ENCODE data around the gene COL23A1.

The COL23A1 gene

GRCh38 chr5:178583279-178583678, 6.9 kb downstream of the COL23A1 start:
- Histone ChIP-seq H3K9ac (ENCODE audit: insufficient read length) (no peak overlapping the region), H3K36me3 (ENCODE audit: insufficient read depth, low read length) (no peaks in the 10 kb centered on the region), H3K27ac (no peak overlapping the region), H3K9me3 (ENCODE audit: low read depth, low read length) (no peaks in the 10 kb centered on the region), H3K4me3 (no peak overlapping the region)
- no peak for DNase-seq (ENCODE audit: low read depth, low spot score)
- no peak for TF ChIP-seq FOXP2 (optimal IDR thresholded peaks at IDR 0.05; ENCODE audit: control extremely low read depth, extremely low read length, insufficient read depth)
- no peak for TF ChIP-seq POLR2AphosphoS5 (IDR thresholded peaks at IDR 0.05; ENCODE audit: borderline replicate concordance, low read depth, low read length)
- no peak for TF ChIP-seq EZH2 (IDR thresholded peaks at IDR 0.05)

- Histone ChIP-seq H3K4me3 (no peak overlapping the region), H3K9ac (ENCODE audit: insufficient read length) (no peak overlapping the region), H3K9me3 (ENCODE audit: low read depth, low read length) (no peaks in the 10 kb centered on the region), H3K36me3 (ENCODE audit: insufficient read depth, low read length) (no peaks in the 10 kb centered on the region), H3K27ac (no peak overlapping the region)
- TF ChIP-seq POLR2AphosphoS5 (IDR thresholded peaks at IDR 0.05; ENCODE audit: borderline replicate concordance, low read depth, low read length) = no peak
- no peak for TF ChIP-seq FOXP2 (optimal IDR thresholded peaks at IDR 0.05; ENCODE audit: control extremely low read depth, extremely low read length, insufficient read depth)
- TF ChIP-seq EZH2 (IDR thresholded peaks at IDR 0.05) = no peak
- DNase-seq (ENCODE audit: low read depth, low spot score) = no peak
Observed at GRCh38 chr5:178582291-178582690, 7.9 kb downstream of the COL23A1 start.

DNA sequence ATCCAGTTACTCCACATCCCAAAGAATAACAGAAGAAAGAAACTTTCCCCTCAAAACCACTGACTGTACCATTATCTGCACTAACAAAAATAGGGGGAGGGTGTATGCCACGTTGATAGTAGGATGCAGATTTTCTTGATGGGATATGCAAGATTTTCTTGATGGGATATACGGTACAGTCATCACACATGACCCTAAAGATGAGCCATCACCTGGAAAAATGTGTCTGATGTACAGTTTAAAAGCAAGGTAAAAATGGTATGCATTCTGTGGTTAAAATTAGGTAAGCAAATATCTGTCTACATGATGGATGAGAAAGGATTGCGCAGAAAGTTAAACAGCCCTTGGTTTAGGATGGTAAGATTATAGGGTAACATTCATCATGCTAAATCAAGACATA, 8.6 kb downstream of the COL23A1 start:
- H3K36me3 ChIP-seq (ENCODE audit: insufficient read depth, low read length) = no peaks in the 10 kb centered on the region
- no peak for DNase-seq (ENCODE audit: low read depth, low spot score)
- H3K27ac ChIP-seq = no peak overlapping the region
- no peak overlapping the region for H3K4me3 ChIP-seq
- TF ChIP-seq EZH2 (IDR thresholded peaks at IDR 0.05) (no peak), FOXP2 (optimal IDR thresholded peaks at IDR 0.05; ENCODE audit: control extremely low read depth, extremely low read length, insufficient read depth) (no peak), POLR2AphosphoS5 (IDR thresholded peaks at IDR 0.05; ENCODE audit: borderline replicate concordance, low read depth, low read length) (no peak)
- no peak overlapping the region for H3K9ac ChIP-seq (ENCODE audit: insufficient read length)
- no peaks in the 10 kb centered on the region for H3K9me3 ChIP-seq (ENCODE audit: low read depth, low read length)

DNA sequence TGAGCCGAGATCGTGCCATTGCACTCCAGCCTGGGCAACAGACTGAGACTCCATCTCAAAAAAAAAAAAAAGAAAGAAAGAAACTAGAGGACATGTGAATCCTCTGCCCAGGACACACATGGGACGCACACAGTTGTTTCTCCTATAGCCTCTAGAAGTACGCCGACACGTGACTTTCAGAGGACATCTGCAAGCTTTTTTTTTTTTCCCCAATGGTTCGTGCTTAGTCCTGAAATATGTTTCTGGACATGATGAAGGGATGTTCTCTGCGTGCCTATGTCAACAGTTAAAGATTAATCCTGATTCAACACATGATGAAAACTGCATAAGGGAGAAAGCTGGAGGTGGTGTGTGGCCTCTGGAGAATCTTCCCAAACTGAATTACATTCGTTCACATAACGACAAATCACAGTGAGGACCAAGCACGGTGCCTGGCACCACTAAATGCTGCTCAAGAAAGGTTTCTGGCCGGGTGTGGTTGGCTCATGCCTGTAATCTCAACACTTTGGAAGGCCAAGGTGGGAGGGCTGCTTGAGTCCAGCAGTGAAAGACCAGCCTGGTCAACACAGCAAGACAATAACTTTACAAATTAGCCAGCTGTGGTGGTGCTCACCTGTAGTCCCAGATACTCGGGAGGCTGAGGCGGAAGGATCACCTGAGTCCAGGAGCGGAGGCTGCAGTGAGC, 9.8 kb downstream of the COL23A1 start:
- Histone ChIP-seq H3K36me3 (ENCODE audit: insufficient read depth, low read length) (no peaks in the 10 kb centered on the region), H3K27ac (no peak overlapping the region), H3K4me3 (no peak overlapping the region), H3K9ac (ENCODE audit: insufficient read length) (no peak overlapping the region), H3K9me3 (ENCODE audit: low read depth, low read length) (no peaks in the 10 kb centered on the region)
- TF ChIP-seq POLR2AphosphoS5 (IDR thresholded peaks at IDR 0.05; ENCODE audit: borderline replicate concordance, low read depth, low read length) = no peak
- no peak for TF ChIP-seq EZH2 (IDR thresholded peaks at IDR 0.05)
- TF ChIP-seq FOXP2 (optimal IDR thresholded peaks at IDR 0.05; ENCODE audit: control extremely low read depth, extremely low read length, insufficient read depth) = no peak
- no peak for DNase-seq (ENCODE audit: low read depth, low spot score)

GRCh38 chr5:178577944-178578343, 12.2 kb downstream of the COL23A1 start:
- Histone ChIP-seq H3K27ac (no peak overlapping the region), H3K4me3 (no peak overlapping the region), H3K9ac (ENCODE audit: insufficient read length) (no peak overlapping the region), H3K9me3 (ENCODE audit: low read depth, low read length) (no peaks in the 10 kb centered on the region), H3K36me3 (ENCODE audit: insufficient read depth, low read length) (no peaks in the 10 kb centered on the region)
- TF ChIP-seq EZH2 (IDR thresholded peaks at IDR 0.05) (no peak), POLR2AphosphoS5 (IDR thresholded peaks at IDR 0.05; ENCODE audit: borderline replicate concordance, low read depth, low read length) (no peak), FOXP2 (optimal IDR thresholded peaks at IDR 0.05; ENCODE audit: control extremely low read depth, extremely low read length, insufficient read depth) (no peak)
- DNase-seq (ENCODE audit: low read depth, low spot score) = no peak

DNA sequence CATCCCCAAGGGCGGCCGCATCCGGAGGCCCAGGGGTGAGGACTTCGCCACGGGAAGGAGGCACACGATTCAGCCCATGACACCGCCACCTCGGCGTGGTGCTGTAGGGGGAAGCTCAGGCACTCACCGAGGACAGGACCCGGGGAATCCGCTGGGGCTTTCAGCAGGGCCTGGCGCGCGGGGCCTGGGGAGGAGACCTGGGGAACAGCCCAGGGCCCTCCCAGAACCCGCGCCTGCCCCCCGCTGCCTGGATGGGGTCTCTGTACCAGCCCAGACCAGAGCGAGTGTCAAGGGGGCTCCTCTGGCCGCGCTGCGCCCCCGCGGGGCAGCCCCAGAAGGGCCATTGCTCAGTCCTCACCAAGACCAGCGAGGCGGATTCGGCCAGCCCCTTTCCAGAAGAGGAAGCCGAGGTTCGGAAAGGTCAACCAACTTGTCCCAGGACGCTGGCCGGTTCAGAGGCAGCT, 12.8 kb downstream of the COL23A1 start:
- Histone ChIP-seq H3K9ac (ENCODE audit: insufficient read length) (no peak overlapping the region), H3K4me3 (no peak overlapping the region)
- DNase-seq (ENCODE audit: low read depth, low spot score) = no peak

DNA sequence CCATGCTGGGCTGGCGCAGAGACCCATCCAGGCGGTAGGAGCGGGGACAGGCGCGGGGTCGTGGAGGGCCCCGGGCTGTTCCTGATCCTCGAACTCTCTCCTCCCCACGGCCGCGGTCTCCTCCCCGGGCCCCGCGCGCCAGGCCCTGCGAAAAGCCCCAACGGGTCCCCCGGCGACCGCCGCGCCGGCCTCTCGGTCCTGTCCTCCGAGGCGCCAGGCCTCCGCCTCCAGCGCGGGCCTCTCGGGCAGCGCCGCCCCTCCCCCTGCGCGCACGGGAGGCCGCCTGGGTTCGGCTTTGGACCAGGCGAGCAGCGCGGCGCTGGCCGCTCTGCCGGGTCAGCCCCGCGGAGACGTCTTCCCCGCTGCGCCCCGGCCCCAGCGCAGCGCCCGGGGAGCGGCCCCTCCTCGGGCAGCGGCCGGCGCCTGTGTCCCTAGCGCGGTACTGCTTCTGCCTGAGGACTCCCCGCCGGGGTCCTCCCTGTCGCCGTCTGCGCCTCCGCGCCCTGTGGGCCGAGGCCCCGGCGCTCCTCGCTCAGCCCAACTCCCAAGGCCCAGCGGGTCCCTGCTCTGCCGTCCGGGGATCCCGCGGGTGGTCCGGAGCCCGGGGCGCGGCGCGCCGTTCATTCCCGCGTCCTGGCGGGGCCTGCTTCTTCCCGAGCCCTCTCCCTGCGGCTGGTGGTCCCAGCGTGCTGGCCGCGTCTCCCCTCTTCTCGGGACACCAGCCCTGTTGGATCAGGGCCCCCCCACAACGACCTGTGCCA, 13.4 kb downstream of the COL23A1 start:
- no peak overlapping the region for H3K4me3 ChIP-seq
- DNase-seq (ENCODE audit: low read depth, low spot score) = no peak
- H3K27ac ChIP-seq = no peak overlapping the region
- no peaks in the 10 kb centered on the region for H3K9me3 ChIP-seq (ENCODE audit: low read depth, low read length)
- H3K9ac ChIP-seq (ENCODE audit: insufficient read length) = no peak overlapping the region
- no peak for TF ChIP-seq EZH2 (IDR thresholded peaks at IDR 0.05)
- no peak for TF ChIP-seq POLR2AphosphoS5 (IDR thresholded peaks at IDR 0.05; ENCODE audit: borderline replicate concordance, low read depth, low read length)
- TF ChIP-seq FOXP2 (optimal IDR thresholded peaks at IDR 0.05; ENCODE audit: control extremely low read depth, extremely low read length, insufficient read depth) = no peak
- no peaks in the 10 kb centered on the region for H3K36me3 ChIP-seq (ENCODE audit: insufficient read depth, low read length)

More for the DNA sequence above, 12.8 kb downstream of the COL23A1 start:
- no peak for TF ChIP-seq EZH2 (IDR thresholded peaks at IDR 0.05)
- TF ChIP-seq POLR2AphosphoS5 (IDR thresholded peaks at IDR 0.05; ENCODE audit: borderline replicate concordance, low read depth, low read length) = no peak
- no peak for TF ChIP-seq FOXP2 (optimal IDR thresholded peaks at IDR 0.05; ENCODE audit: control extremely low read depth, extremely low read length, insufficient read depth)
- Histone ChIP-seq H3K9me3 (ENCODE audit: low read depth, low read length) (no peaks in the 10 kb centered on the region), H3K27ac (no peak overlapping the region), H3K36me3 (ENCODE audit: insufficient read depth, low read length) (no peaks in the 10 kb centered on the region)

- TF ChIP-seq POLR2AphosphoS5 (IDR thresholded peaks at IDR 0.05; ENCODE audit: borderline replicate concordance, low read depth, low read length) = no peak
- TF ChIP-seq FOXP2 (optimal IDR thresholded peaks at IDR 0.05; ENCODE audit: control extremely low read depth, extremely low read length, insufficient read depth) = no peak
- TF ChIP-seq EZH2 (IDR thresholded peaks at IDR 0.05) = no peak
- Histone ChIP-seq H3K36me3 (ENCODE audit: insufficient read depth, low read length) (no peaks in the 10 kb centered on the region), H3K9ac (ENCODE audit: insufficient read length) (no peak overlapping the region), H3K9me3 (ENCODE audit: low read depth, low read length) (no peaks in the 10 kb centered on the region), H3K4me3 (no peak overlapping the region), H3K27ac (no peak overlapping the region)
- DNase-seq (ENCODE audit: low read depth, low spot score) = no peak
Observed at GRCh38 chr5:178573216-178573615, 17.0 kb downstream of the COL23A1 start.

All from SK-N-MC (cell line).